ENCODE data around the gene INTS15. TPM values are rescaled to one million over a fixed set of nuclear protein-coding genes. Genes with fewer than 3 reads are reported as not detected.

Gene INTS15
- total RNA-seq, 1 experiment from 2014 or later = 22.7 TPM

DNA sequence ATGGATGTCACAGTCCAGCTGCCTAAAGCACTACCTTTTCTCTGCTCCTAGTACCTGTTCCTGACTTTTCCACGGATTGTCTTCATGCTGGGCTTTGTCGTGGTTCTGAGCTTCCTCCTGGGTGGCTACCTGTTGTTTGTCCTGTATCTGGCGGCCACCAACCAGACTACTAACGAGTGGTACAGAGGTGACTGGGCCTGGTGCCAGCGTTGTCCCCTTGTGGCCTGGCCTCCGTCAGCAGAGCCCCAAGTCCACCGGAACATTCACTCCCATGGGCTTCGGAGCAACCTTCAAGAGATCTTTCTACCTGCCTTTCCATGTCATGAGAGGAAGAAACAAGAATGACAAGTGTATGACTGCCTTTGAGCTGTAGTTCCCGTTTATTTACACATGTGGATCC, 1.3 kb upstream of the INTS15 start:
- ChIA-PET POLR2A (ENCODE audit: unreplicated experiment) (interaction anchor here (0.5 kb wide), 1 partner anchor 40 kb away, joined by 4 read pairs; no protein-coding TSS in a partner anchor), CTCF (interaction anchor here (0.6 kb wide), 1 partner anchor 40 kb away, joined by 5 read pairs; no protein-coding TSS in a partner anchor)
- Histone ChIP-seq H2AFZ (ENCODE audit: low read length) (no peak overlapping the region), H3K27me3 (ENCODE audit: low read length) (no peaks in the 10 kb centered on the region), H4K20me1 (ENCODE audit: low read length) (no peaks in the 10 kb centered on the region), H3K9me2 (replicated peaks; ENCODE audit: low read length) (no peaks in the 10 kb centered on the region), H3F3A (ENCODE audit: low read length, unreplicated experiment) (no peaks in the 10 kb centered on the region), H3K36me3 (ENCODE audit: low read depth, low read length) (no peaks in the 10 kb centered on the region), H3K4me1 (ENCODE audit: insufficient read depth, low read length) (no peaks in the 10 kb centered on the region; the same call in 1 of the 2 replicates), H3K4me3 (ENCODE audit: low read length) (no peak overlapping the region), H3K9me3 (ENCODE audit: low read length) (no peaks in the 10 kb centered on the region), H3K79me2 (ENCODE audit: low read length) (peaks cover 16% of the 10 kb centered on the region), H3K4me2 (ENCODE audit: low read length) (no peak overlapping the region), H3K27ac (ENCODE audit: low read length) (no peak overlapping the region), H3K9ac (ENCODE audit: low read length) (no peak overlapping the region)
- ATAC-seq (no peak), DNase-seq (no peak)
- intact Hi-C loops (cut with micrococcal nuclease) = no loop called here
- no TSS peak for BruUV-seq (replicated peaks)
- TF ChIP-seq EZH2 (IDR thresholded peaks at IDR 0.05; ENCODE audit: low read length, unreplicated experiment) (no peak), EZH2phosphoT487 (IDR thresholded peaks at IDR 0.05; ENCODE audit: borderline replicate concordance, low read length) (no peak)
- TF ChIP-seq, protein P1, sequence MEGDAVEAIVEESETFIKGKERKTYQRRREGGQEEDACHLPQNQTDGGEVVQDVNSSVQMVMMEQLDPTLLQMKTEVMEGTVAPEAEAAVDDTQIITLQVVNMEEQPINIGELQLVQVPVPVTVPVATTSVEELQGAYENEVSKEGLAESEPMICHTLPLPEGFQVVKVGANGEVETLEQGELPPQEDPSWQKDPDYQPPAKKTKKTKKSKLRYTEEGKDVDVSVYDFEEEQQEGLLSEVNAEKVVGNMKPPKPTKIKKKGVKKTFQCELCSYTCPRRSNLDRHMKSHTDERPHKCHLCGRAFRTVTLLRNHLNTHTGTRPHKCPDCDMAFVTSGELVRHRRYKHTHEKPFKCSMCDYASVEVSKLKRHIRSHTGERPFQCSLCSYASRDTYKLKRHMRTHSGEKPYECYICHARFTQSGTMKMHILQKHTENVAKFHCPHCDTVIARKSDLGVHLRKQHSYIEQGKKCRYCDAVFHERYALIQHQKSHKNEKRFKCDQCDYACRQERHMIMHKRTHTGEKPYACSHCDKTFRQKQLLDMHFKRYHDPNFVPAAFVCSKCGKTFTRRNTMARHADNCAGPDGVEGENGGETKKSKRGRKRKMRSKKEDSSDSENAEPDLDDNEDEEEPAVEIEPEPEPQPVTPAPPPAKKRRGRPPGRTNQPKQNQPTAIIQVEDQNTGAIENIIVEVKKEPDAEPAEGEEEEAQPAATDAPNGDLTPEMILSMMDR (conservative IDR thresholded peaks at IDR 0.05; ENCODE audit: low read depth, low read length) = no peak

DNA sequence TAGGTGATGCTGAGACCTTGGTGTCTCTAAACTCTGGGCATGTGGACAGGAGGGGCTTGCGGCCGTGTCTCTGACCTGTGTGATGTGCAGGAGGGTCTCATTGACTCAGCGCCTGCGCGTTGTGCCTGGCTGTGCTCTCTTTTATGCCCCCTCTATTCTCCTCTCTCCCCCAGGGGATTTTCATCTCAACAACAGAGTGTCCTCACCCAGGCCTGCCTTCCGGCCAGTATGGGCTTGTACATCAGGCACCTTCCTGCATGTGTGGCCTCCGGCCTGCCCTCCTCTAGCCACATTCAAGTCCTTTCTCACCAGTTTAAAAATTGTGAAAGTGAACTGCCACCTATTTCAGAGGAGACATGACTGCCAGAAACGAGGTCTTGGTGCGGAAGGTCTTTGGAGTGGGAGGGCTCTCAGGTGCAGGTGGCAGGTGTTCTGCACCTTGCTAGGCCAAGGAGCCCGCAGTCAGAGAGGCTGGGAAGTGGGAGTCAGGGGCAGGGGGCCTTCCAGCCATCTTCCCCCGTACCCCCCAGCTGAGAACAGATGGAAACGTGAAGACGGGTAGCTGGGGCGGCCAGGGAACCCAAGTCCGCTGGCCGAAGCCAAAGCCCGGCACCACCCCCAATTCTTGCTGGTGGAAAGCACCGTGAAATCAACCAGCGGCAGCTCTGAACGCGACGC, 531 bp upstream of the INTS15 start:
- ChIA-PET POLR2A (ENCODE audit: unreplicated experiment) (interaction anchor here (0.5 to 0.6 kb wide), 2 partner anchors 15 to 39 kb away, joined by 4 read pairs; no protein-coding TSS in a partner anchor), CTCF (interaction anchor here (0.6 kb wide), 1 partner anchor 40 kb away, joined by 5 read pairs; no protein-coding TSS in a partner anchor)
- Histone ChIP-seq H4K20me1 (ENCODE audit: low read length) (no peaks in the 10 kb centered on the region), H3K79me2 (ENCODE audit: low read length) (peaks cover 16% of the 10 kb centered on the region), H3K9ac (ENCODE audit: low read length) (no peak overlapping the region), H3K27ac (ENCODE audit: low read length) (no peak overlapping the region), H3K27me3 (ENCODE audit: low read length) (no peaks in the 10 kb centered on the region), H3K9me3 (ENCODE audit: low read length) (no peaks in the 10 kb centered on the region), H3K9me2 (replicated peaks; ENCODE audit: low read length) (no peaks in the 10 kb centered on the region), H3K4me3 (ENCODE audit: low read length) (peak overlapping the region; percentile 57), H3K36me3 (ENCODE audit: low read depth, low read length) (no peaks in the 10 kb centered on the region), H3K4me2 (ENCODE audit: low read length) (peak overlapping the region; percentile 81), H2AFZ (ENCODE audit: low read length) (peak overlapping the region; percentile 90), H3K4me1 (ENCODE audit: insufficient read depth, low read length) (no peaks in the 10 kb centered on the region; the same call in 1 of the 2 replicates), H3F3A (ENCODE audit: low read length, unreplicated experiment) (no peaks in the 10 kb centered on the region)
- intact Hi-C loops (cut with micrococcal nuclease) = no loop called here
- ATAC-seq (no peak), DNase-seq (no peak)
- no TSS peak for BruUV-seq (replicated peaks)
- TF ChIP-seq EZH2phosphoT487 (IDR thresholded peaks at IDR 0.05; ENCODE audit: borderline replicate concordance, low read length) (no peak), EZH2 (IDR thresholded peaks at IDR 0.05; ENCODE audit: low read length, unreplicated experiment) (no peak)
- TF ChIP-seq, protein P1 (conservative IDR thresholded peaks at IDR 0.05; ENCODE audit: low read depth, low read length) = no peak

DNA sequence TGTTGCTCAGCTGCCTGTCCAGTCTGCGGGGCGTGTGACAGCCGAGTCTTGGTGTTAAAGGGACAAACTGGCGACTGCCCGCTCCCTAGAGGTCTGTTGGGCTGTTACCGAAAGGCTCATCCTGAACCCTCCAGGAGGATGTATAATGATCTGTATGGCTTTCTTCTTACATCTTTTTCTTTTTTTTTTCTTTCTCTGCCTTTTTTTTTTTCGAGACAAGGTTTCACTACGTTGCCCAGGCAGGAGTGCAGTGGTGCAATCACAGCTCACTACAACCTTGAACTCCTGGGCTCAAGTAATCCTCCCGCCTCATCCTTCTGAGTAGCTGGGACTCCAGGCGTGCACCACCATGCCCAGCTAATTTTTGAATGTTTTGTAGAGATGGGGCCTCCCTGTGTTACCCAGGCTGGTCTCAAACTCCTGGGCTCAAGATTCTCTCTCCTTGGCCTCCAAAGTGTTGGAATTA, 857 bp downstream of the INTS15 start:
- Histone ChIP-seq H3K36me3 (ENCODE audit: low read depth, low read length) (no peaks in the 10 kb centered on the region; the same call in 1 of the 2 replicates), H3K9me3 (ENCODE audit: low read length) (no peaks in the 10 kb centered on the region), H3K27me3 (ENCODE audit: low read length) (no peaks in the 10 kb centered on the region), H3K9me2 (replicated peaks; ENCODE audit: low read length) (no peaks in the 10 kb centered on the region), H2AFZ (ENCODE audit: low read length) (peak overlapping the region; percentile 77), H3K4me1 (ENCODE audit: insufficient read depth, low read length) (no peaks in the 10 kb centered on the region; the same call in 1 of the 2 replicates), H3F3A (ENCODE audit: low read length, unreplicated experiment) (no peaks in the 10 kb centered on the region), H3K4me3 (ENCODE audit: low read length) (peak overlapping the region; percentile 99), H4K20me1 (ENCODE audit: low read length) (no peaks in the 10 kb centered on the region), H3K27ac (ENCODE audit: low read length) (no peak overlapping the region), H3K9ac (ENCODE audit: low read length) (peak overlapping the region; percentile 82), H3K4me2 (ENCODE audit: low read length) (peak overlapping the region; percentile 97), H3K79me2 (ENCODE audit: low read length) (peaks cover 16% of the 10 kb centered on the region)
- ATAC-seq = peak; percentile 60
- intact Hi-C loops (cut with micrococcal nuclease) = no loop called here
- CTCF ChIA-PET = interaction anchor here (0.9 to 1.1 kb wide), 2 partner anchors 13 to 75 kb away, joined by 3 read pairs; partner anchors contain the start of gene ZDHHC4
- BruUV-seq (replicated peaks) = TSS peak; percentile 46
- TF ChIP-seq EZH2 (IDR thresholded peaks at IDR 0.05; ENCODE audit: low read length, unreplicated experiment) = no peak
- TF ChIP-seq, protein P1 (conservative IDR thresholded peaks at IDR 0.05; ENCODE audit: low read depth, low read length) = no peak
- no peak for TF ChIP-seq EZH2phosphoT487 (IDR thresholded peaks at IDR 0.05; ENCODE audit: borderline replicate concordance, low read length)
- POLR2A ChIA-PET (ENCODE audit: unreplicated experiment) = no interaction called here
- DNase-seq = no peak

Data from PC-3 (cell line).